NB4 (cell line): Measurements from ENCODE around the gene TGFBR3.

Source experiments
- DNase-seq: peaks from one replicate; pipeline ENCODE4 v3.0.0; 2010; ENCODE audit warnings: low read depth
- H3K4me3 ChIP-seq: one replicate; pipeline ENCODE4 v1.5.1; 2011; ENCODE audit warnings: mild to moderate bottlenecking, low read depth, low read length, moderate library complexity
- MYC ChIP-seq: IDR thresholded peaks from 2 replicates; pipeline ENCODE4 v1.6.1; 2011; ENCODE audit warnings: low read depth, low read length
- POLR2A ChIP-seq: IDR thresholded peaks from 2 replicates; pipeline ENCODE4 v1.6.1; 2011; ENCODE audit warnings: mild to moderate bottlenecking; ENCODE audit not compliant: insufficient read length; ENCODE audit errors: extremely low read depth
- TF ChIP-seq, protein P1 (sequence below): IDR thresholded peaks from one replicate; pipeline ENCODE4 v1.5.1; 2012; ENCODE audit warnings: low read depth, low read length
- TF ChIP-seq, protein P2 (sequence below): IDR thresholded peaks from 2 replicates; pipeline ENCODE4 v1.6.1; 2011; ENCODE audit warnings: low read depth, low read length

The TGFBR3 gene

DNA sequence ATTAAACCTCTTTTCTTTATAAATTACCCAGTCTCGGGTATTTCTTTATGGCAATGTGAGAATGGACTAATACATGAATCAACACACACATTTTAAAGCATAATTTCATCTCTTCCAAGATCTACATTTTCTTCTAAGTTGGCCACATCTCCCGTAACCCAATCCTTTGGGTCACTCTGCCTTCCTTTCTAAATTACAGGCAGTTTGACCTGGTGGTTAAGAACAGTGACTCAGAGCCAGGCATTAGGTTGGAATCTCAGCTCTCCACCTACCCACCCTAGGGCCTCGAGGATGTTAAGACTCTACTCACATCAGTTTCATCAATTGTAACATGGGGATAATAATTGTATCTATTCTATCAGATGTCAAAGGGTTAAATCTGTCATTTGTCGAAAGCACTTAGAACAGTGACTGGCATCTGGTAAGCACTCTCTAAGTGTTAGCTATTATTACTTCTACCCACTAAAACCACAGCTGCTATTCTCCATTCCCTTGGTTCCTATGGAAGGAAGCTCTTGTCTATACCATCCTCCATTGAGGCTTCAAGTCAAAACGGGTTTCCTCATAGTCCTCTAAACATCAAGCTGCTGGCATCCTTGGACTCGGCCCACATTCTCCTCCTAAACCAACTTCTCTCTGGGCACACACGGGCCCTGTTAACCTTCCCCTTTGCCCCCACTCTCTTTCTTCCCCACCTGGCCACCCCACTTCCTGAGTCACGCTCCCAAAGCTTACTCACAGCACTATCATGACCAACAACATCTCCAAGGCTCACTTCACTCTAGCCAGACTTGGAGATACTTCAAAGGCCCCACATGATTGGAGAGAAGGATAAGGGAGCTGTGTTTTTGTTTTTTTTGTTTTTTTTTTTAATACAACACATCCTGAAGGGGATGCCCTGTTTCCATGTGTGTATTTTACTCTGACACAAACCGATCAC, 116.9 kb downstream of the TGFBR3 start:
- TF ChIP-seq MYC, result no peak
- TF ChIP-seq POLR2A, result no peak
- TF ChIP-seq, protein P1, sequence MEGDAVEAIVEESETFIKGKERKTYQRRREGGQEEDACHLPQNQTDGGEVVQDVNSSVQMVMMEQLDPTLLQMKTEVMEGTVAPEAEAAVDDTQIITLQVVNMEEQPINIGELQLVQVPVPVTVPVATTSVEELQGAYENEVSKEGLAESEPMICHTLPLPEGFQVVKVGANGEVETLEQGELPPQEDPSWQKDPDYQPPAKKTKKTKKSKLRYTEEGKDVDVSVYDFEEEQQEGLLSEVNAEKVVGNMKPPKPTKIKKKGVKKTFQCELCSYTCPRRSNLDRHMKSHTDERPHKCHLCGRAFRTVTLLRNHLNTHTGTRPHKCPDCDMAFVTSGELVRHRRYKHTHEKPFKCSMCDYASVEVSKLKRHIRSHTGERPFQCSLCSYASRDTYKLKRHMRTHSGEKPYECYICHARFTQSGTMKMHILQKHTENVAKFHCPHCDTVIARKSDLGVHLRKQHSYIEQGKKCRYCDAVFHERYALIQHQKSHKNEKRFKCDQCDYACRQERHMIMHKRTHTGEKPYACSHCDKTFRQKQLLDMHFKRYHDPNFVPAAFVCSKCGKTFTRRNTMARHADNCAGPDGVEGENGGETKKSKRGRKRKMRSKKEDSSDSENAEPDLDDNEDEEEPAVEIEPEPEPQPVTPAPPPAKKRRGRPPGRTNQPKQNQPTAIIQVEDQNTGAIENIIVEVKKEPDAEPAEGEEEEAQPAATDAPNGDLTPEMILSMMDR, result no peak
- TF ChIP-seq, protein P2, sequence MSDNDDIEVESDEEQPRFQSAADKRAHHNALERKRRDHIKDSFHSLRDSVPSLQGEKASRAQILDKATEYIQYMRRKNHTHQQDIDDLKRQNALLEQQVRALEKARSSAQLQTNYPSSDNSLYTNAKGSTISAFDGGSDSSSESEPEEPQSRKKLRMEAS, result no peak
- DNase-seq, result no peak
- H3K4me3 ChIP-seq, result no peak overlapping the region

DNA sequence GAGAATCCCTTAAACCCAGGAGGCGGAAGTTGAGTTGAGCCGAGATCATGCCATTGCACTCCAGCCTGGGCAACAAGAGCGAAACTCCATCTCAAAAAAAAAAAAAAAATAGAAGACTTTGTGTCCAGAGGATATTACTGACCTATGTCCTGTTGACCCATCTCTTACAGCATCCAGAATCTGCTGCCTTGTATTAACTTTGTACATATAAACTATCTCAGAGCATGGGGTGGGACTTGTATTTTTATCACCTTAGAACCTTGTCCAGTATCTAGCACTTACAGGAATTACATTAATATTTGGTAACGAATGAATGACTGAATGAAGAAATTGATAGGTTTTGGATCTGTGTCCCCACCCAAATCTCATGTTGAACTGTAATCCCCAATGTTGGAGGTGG, 117.8 kb downstream of the TGFBR3 start:
- DNase-seq, result no peak
- no peak for TF ChIP-seq MYC
- TF ChIP-seq, protein P1, result no peak
- TF ChIP-seq POLR2A, result no peak

DNA sequence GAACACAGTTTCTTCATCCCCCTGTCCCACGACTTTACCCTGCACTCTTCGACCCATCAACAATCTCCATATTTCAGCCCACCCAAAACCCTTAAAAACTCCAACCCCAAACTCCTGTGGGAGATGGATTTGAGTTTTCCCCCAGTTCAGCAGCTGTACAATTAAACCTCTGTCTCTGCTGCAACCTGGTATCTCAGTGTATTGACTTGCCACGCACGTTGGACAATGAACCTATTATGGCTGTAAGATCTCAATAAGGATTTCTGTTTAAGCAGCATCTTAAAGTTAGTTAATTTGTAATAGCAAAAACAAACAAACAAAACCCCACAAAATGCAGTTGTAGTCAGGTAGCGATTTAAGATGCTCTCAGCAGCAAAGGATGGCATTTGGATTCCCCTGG, 119.1 kb downstream of the TGFBR3 start:
- DNase-seq, result no peak
- TF ChIP-seq, protein P2, result no peak
- TF ChIP-seq MYC (no peak), POLR2A (no peak)
- TF ChIP-seq, protein P1, result no peak
- H3K4me3 ChIP-seq, result no peak overlapping the region

More for the DNA sequence above, 117.8 kb downstream of the TGFBR3 start:
- H3K4me3 ChIP-seq, result no peak overlapping the region

DNA sequence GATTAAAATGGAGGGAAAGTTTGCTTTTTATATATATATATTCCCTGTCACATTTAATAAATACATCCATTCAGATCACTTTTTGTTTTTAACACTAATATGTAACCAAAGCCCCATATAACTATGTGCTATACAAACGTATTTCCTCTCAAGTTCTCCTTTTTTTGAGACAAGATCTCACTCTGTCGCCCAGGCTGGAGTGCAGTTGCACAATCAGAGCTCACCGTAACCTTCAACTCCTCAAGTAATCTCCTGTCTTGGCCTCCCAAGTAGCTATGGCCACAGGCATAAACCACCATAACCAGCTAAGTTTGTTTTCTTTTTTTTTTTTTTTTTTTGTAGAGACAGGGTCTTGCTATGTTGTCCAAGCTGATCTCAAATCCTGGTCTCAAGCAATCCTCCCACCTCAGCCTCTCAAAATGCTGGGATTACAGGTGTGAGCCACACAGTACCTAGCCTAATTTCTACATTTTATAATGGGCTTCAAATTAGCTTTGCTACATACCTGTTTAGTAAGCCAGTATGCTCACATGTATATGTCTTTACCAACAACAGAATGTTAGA, 120.0 kb downstream of the TGFBR3 start:
- peak; percentile 47 for DNase-seq
- TF ChIP-seq, protein P2, result no peak
- TF ChIP-seq MYC (no peak), POLR2A (no peak)
- TF ChIP-seq, protein P1, result no peak
- no peak overlapping the region for H3K4me3 ChIP-seq

DNA sequence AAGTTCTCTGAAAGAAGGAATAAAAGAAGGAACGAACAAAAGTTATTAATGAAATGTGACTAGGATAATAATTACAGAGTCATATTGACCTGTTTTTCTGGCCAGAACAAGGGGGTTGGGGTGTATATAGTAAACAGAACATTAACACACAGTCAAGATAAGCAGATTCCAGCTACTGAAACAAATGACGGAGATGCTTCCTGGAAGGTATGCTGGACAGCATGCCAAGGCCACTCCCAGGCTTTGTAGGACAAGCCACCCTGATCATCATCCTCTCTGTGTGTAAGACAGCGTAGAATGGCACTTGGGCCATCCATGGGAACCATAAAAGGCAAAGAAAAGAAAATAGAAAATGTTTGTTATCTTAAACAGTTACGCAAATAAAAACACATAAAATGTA, 120.7 kb downstream of the TGFBR3 start:
- no peak for DNase-seq
- H3K4me3 ChIP-seq, result no peak overlapping the region
- TF ChIP-seq, protein P1, result no peak
- TF ChIP-seq, protein P2, result no peak
- TF ChIP-seq MYC (no peak), POLR2A (no peak)
